HG03378 (cell line): Measurements from ENCODE around the gene GMEB2.
"Not testable (repeated sequence)": the region's sequence is repeated elsewhere in the genome, so short reads cannot be mapped to it uniquely, and the experiment has no call there.

Experiments
- ATAC-seq: cut with Tn5 transposase; IDR thresholded peaks from one replicate; pipeline ENCODE4 v1.9.1; 2021; ENCODE audit warnings: mild to moderate bottlenecking, moderate library complexity; ENCODE audit not compliant: unreplicated experiment

GMEB2 gene

GRCh38 chr20:63574156-63574828 lies 52.6 kb downstream of the GMEB2 start, which contains the start of gene HELZ2:
TSS of gene HELZ2 (minus strand) at chr20:63574239. CDS start at chr20:63572385, 1,854 bp downstream.
- no peak for ATAC-seq

GRCh38 chr20:63573647-63574131 lies 53.2 kb downstream of the GMEB2 start:
- ATAC-seq = no peak

GRCh38 chr20:63572788-63573646 lies 53.9 kb downstream of the GMEB2 start:
- ATAC-seq = no peak

- ATAC-seq = no peak
These were observed 54.7 kb downstream of the GMEB2 start for GRCh38 chr20:63572071-63572787.

- ATAC-seq = not testable (repeated sequence)
These were observed 55.8 kb downstream of the GMEB2 start for GRCh38 chr20:63571087-63571478.

GRCh38 chr20:63570281-63571086 lies 56.4 kb downstream of the GMEB2 start:
- no peak for ATAC-seq

GRCh38 chr20:63568986-63569949 lies 57.6 kb downstream of the GMEB2 start:
- no peak for ATAC-seq

- peak; percentile 15 for ATAC-seq
These were observed 58.5 kb downstream of the GMEB2 start for GRCh38 chr20:63568170-63568981.

GRCh38 chr20:63567386-63568169 lies 59.3 kb downstream of the GMEB2 start:
- peak; percentile 55 for ATAC-seq

GRCh38 chr20:63567136-63567385 lies 59.8 kb downstream of the GMEB2 start:
- no peak for ATAC-seq

GRCh38 chr20:63566395-63567135 lies 60.3 kb downstream of the GMEB2 start:
- no peak for ATAC-seq

- no peak for ATAC-seq
These were observed 61.1 kb downstream of the GMEB2 start for GRCh38 chr20:63565699-63566335.

- ATAC-seq = no peak
These were observed 61.7 kb downstream of the GMEB2 start for GRCh38 chr20:63565021-63565698.

GRCh38 chr20:63564036-63564810 lies 62.7 kb downstream of the GMEB2 start:
- ATAC-seq = no peak

GRCh38 chr20:63563225-63563935 lies 63.5 kb downstream of the GMEB2 start:
- no peak for ATAC-seq
